ENCODE data around the gene HACD2. TPM values are rescaled to one million over a fixed set of nuclear protein-coding genes. Genes with fewer than 3 reads are reported as not detected.

Gene HACD2
- total RNA-seq, 1 experiment from 2014 or later: 43.8 TPM

GRCh38 chr3:123449997-123450604 lies 134.8 kb downstream of the HACD2 start:
- H3K9ac ChIP-seq (ENCODE audit: low read length): no peak overlapping the region
- peak overlapping the region; percentile 9; the same call in 1 of the 2 replicates for H3K4me3 ChIP-seq (ENCODE audit: low read length)
- H3K4me2 ChIP-seq (ENCODE audit: low read length): peak overlapping the region; percentile 53
- TF ChIP-seq, protein P1, sequence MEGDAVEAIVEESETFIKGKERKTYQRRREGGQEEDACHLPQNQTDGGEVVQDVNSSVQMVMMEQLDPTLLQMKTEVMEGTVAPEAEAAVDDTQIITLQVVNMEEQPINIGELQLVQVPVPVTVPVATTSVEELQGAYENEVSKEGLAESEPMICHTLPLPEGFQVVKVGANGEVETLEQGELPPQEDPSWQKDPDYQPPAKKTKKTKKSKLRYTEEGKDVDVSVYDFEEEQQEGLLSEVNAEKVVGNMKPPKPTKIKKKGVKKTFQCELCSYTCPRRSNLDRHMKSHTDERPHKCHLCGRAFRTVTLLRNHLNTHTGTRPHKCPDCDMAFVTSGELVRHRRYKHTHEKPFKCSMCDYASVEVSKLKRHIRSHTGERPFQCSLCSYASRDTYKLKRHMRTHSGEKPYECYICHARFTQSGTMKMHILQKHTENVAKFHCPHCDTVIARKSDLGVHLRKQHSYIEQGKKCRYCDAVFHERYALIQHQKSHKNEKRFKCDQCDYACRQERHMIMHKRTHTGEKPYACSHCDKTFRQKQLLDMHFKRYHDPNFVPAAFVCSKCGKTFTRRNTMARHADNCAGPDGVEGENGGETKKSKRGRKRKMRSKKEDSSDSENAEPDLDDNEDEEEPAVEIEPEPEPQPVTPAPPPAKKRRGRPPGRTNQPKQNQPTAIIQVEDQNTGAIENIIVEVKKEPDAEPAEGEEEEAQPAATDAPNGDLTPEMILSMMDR (conservative IDR thresholded peaks at IDR 0.05; ENCODE audit: low read depth, low read length): no peak
- TF ChIP-seq EZH2 (IDR thresholded peaks at IDR 0.05; ENCODE audit: low read length, unreplicated experiment) (no peak), EZH2phosphoT487 (IDR thresholded peaks at IDR 0.05; ENCODE audit: borderline replicate concordance, low read length) (no peak; the same call in 1 of the 2 replicates)
- H3K4me1 ChIP-seq (ENCODE audit: insufficient read depth, low read length): no peaks in the 10 kb centered on the region
- H4K20me1 ChIP-seq (ENCODE audit: low read length): no peaks in the 10 kb centered on the region
- BruUV-seq (replicated peaks): no TSS peak
- intact Hi-C loops (cut with micrococcal nuclease): no loop called here
- no peak overlapping the region for H2AFZ ChIP-seq (ENCODE audit: low read length)
- no peaks in the 10 kb centered on the region for H3F3A ChIP-seq (ENCODE audit: low read length, unreplicated experiment)
- POLR2A ChIA-PET (ENCODE audit: unreplicated experiment): no interaction called here
- H3K36me3 ChIP-seq (ENCODE audit: low read depth, low read length): no peaks in the 10 kb centered on the region
- no peak for DNase-seq
- CTCF ChIA-PET: no interaction called here
- H3K9me3 ChIP-seq (ENCODE audit: low read length): no peaks in the 10 kb centered on the region
- H3K27ac ChIP-seq (ENCODE audit: low read length): no peak overlapping the region
- H3K27me3 ChIP-seq (ENCODE audit: low read length): peaks cover 65% of the 10 kb centered on the region
- H3K9me2 ChIP-seq (replicated peaks; ENCODE audit: low read length): no peaks in the 10 kb centered on the region
- no peak for ATAC-seq
- H3K79me2 ChIP-seq (ENCODE audit: low read length): no peaks in the 10 kb centered on the region

DNA sequence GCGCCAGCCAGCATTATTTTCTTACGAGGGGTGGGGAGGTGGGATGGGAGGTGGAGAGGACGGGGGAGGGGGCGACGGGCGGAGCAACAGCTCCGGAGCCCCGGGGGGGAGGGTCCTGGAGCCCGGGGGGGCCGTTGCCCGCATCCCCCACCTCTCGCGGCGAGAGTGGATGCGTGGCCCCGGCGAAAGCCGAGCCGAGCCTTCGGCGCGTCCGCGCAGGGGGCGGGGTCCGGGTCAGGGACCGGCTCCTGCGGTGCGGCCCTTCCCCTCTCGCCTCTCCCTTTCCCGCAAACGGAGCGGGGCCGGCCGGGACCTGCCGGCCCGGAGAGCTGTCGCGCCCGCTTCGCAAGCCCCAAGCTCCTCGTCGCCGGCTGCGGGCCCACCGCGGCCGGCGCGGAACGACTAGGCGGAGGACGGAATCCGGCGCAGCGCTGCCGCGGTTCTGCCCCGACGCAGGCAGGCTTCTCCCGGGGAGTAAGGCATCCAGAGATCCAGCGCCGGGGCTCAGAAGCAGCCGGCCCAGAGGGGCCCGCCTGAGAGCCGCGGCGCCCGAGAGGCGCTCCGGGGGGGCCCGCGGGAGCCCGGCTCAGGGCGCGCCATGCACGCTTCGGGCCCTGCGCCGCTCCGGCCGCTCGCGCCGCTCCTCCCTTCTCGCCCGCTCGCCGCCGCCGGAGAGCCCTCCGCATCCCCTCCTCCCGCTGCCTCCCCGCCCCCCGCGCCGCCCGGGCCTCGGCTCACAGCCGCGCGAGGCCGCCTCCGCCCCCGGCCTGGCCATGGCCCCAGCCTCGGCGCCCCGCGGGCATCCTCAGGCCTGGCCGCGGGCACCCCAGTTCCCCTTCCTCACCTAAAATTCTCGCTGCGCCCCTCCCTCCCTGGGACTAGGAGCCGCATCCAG lies 135.5 kb downstream of the HACD2 start:
- H3K9me3 ChIP-seq (ENCODE audit: low read length): no peaks in the 10 kb centered on the region
- no peaks in the 10 kb centered on the region for H4K20me1 ChIP-seq (ENCODE audit: low read length)
- H3K4me3 ChIP-seq (ENCODE audit: low read length): peak overlapping the region; percentile 59
- H3K9me2 ChIP-seq (replicated peaks; ENCODE audit: low read length): no peaks in the 10 kb centered on the region
- H2AFZ ChIP-seq (ENCODE audit: low read length): peak overlapping the region; percentile 64; the same call in 1 of the 2 replicates
- no peak overlapping the region for H3K27ac ChIP-seq (ENCODE audit: low read length)
- H3K4me2 ChIP-seq (ENCODE audit: low read length): peak overlapping the region; percentile 77
- CTCF ChIA-PET: interaction anchor here (0.5 kb wide), 1 partner anchor 190 kb away, joined by 3 read pairs; no protein-coding TSS in a partner anchor
- H3K4me1 ChIP-seq (ENCODE audit: insufficient read depth, low read length): no peaks in the 10 kb centered on the region
- no peaks in the 10 kb centered on the region for H3K79me2 ChIP-seq (ENCODE audit: low read length)
- BruUV-seq (replicated peaks): no TSS peak
- no peak overlapping the region for H3K9ac ChIP-seq (ENCODE audit: low read length)
- TF ChIP-seq EZH2 (IDR thresholded peaks at IDR 0.05; ENCODE audit: low read length, unreplicated experiment) (peak; percentile 76), EZH2phosphoT487 (IDR thresholded peaks at IDR 0.05; ENCODE audit: borderline replicate concordance, low read length) (peak; percentile 67; the same call in 1 of the 2 replicates)
- TF ChIP-seq, protein P1 (conservative IDR thresholded peaks at IDR 0.05; ENCODE audit: low read depth, low read length): no peak
- H3K36me3 ChIP-seq (ENCODE audit: low read depth, low read length): no peaks in the 10 kb centered on the region
- POLR2A ChIA-PET (ENCODE audit: unreplicated experiment): no interaction called here
- no peak for DNase-seq
- peak; percentile 41 for ATAC-seq
- H3F3A ChIP-seq (ENCODE audit: low read length, unreplicated experiment): no peaks in the 10 kb centered on the region
- intact Hi-C loops (cut with micrococcal nuclease): no loop called here
- peaks cover 69% of the 10 kb centered on the region for H3K27me3 ChIP-seq (ENCODE audit: low read length)
